Measurements from ENCODE around the gene OXLD1. TPM values are rescaled to one million over a fixed set of nuclear protein-coding genes. Genes with fewer than 3 reads are reported as not detected.

OXLD1 gene
- total RNA-seq, 1 experiment from 2014 or later, result 40.2 TPM

DNA sequence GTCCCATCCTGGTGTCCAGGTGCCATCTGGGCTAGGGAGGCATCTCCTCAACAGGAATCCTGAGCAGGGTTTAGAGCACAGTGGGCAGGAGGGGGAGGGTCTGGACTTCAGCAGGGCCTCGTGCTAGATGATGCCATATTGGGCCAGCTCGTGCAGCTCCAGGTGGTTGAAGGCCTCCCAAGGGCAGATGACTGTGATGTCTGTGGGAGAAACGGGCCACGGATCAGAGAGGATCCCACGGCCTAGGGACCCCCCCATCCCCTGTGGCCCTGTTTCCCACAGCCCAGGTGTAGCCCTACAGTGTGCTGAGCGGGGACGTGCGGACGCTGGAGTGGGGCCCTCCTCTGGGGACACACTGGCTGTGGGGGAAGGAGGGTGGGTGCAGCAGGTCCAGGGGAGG lies 15.5 kb downstream of the OXLD1 start:
- no peak for TF ChIP-seq EZH2 (IDR thresholded peaks at IDR 0.05; ENCODE audit: low read depth)
- TF ChIP-seq, protein P1, sequence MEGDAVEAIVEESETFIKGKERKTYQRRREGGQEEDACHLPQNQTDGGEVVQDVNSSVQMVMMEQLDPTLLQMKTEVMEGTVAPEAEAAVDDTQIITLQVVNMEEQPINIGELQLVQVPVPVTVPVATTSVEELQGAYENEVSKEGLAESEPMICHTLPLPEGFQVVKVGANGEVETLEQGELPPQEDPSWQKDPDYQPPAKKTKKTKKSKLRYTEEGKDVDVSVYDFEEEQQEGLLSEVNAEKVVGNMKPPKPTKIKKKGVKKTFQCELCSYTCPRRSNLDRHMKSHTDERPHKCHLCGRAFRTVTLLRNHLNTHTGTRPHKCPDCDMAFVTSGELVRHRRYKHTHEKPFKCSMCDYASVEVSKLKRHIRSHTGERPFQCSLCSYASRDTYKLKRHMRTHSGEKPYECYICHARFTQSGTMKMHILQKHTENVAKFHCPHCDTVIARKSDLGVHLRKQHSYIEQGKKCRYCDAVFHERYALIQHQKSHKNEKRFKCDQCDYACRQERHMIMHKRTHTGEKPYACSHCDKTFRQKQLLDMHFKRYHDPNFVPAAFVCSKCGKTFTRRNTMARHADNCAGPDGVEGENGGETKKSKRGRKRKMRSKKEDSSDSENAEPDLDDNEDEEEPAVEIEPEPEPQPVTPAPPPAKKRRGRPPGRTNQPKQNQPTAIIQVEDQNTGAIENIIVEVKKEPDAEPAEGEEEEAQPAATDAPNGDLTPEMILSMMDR (conservative IDR thresholded peaks at IDR 0.05), result no peak
- Histone ChIP-seq H3K4me1 (replicated peaks; ENCODE audit: insufficient read depth) (no peaks in the 10 kb centered on the region), H4K20me1 (ENCODE audit: insufficient read depth) (no peaks in the 10 kb centered on the region), H3K9me3 (ENCODE audit: insufficient read depth, low read depth) (no peaks in the 10 kb centered on the region), H2AFZ (no peak overlapping the region), H3K27me3 (ENCODE audit: insufficient read depth, low read depth) (no peaks in the 10 kb centered on the region), H3K36me3 (ENCODE audit: low read depth) (no peaks in the 10 kb centered on the region), H3K79me2 (ENCODE audit: low read depth) (no peaks in the 10 kb centered on the region), H3K4me2 (0 out of 2 replicates have a peak overlapping the region, but pooled peaks have one; percentile 28), H3K9me2 (ENCODE audit: insufficient read depth) (no peaks in the 10 kb centered on the region), H3K4me3 (no peak overlapping the region), H3F3A (ENCODE audit: insufficient read depth, low read depth) (no peaks in the 10 kb centered on the region), H3K27ac (no peak overlapping the region)
- no TSS peak for BruUV-seq (replicated peaks)
- DNase-seq, result no peak
- CTCF ChIA-PET, result no interaction called here
- POLR2A ChIA-PET (ENCODE audit: unreplicated experiment), result interaction anchor here (0.6 kb wide), 1 partner anchor 16 kb away, joined by 32 read pairs; the partner anchor contains the start of gene CCDC137
- intact Hi-C loops (cut with micrococcal nuclease; ENCODE audit: unreplicated experiment), result no loop called here

DNA sequence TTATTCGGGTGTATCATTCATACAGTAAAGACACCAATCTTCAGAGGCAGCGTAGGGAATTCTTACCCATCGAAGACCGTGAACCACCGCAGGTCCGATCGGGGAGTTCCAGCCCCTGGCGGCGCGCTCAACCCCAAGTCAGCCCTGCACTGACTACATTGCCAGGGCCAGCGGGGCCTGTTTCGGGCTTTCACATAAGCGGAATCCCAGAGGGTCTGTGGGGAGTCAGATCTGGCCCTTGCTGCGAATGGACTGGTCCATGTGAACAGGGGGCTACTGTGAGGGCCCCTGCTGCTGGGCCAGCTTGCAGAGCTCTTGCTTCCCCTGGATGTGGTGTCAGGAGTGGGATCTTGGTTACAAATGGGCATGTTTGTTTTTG lies 17.7 kb downstream of the OXLD1 start:
- Histone ChIP-seq H3K9me2 (ENCODE audit: insufficient read depth) (no peaks in the 10 kb centered on the region), H3K4me1 (replicated peaks; ENCODE audit: insufficient read depth) (no peaks in the 10 kb centered on the region), H3K9me3 (ENCODE audit: insufficient read depth, low read depth) (no peaks in the 10 kb centered on the region), H3F3A (ENCODE audit: insufficient read depth, low read depth) (no peaks in the 10 kb centered on the region), H3K4me3 (no peak overlapping the region), H3K36me3 (ENCODE audit: low read depth) (no peaks in the 10 kb centered on the region), H4K20me1 (ENCODE audit: insufficient read depth) (no peaks in the 10 kb centered on the region), H2AFZ (no peak overlapping the region), H3K79me2 (ENCODE audit: low read depth) (no peaks in the 10 kb centered on the region), H3K27me3 (ENCODE audit: insufficient read depth, low read depth) (no peaks in the 10 kb centered on the region), H3K27ac (no peak overlapping the region), H3K4me2 (no peak overlapping the region)
- intact Hi-C loops (cut with micrococcal nuclease; ENCODE audit: unreplicated experiment), result no loop called here
- TF ChIP-seq EZH2 (IDR thresholded peaks at IDR 0.05; ENCODE audit: low read depth), result no peak
- TF ChIP-seq, protein P1 (conservative IDR thresholded peaks at IDR 0.05), result no peak
- CTCF ChIA-PET, result no interaction called here
- POLR2A ChIA-PET (ENCODE audit: unreplicated experiment), result no interaction called here
- no TSS peak for BruUV-seq (replicated peaks)
- DNase-seq, result no peak

DNA sequence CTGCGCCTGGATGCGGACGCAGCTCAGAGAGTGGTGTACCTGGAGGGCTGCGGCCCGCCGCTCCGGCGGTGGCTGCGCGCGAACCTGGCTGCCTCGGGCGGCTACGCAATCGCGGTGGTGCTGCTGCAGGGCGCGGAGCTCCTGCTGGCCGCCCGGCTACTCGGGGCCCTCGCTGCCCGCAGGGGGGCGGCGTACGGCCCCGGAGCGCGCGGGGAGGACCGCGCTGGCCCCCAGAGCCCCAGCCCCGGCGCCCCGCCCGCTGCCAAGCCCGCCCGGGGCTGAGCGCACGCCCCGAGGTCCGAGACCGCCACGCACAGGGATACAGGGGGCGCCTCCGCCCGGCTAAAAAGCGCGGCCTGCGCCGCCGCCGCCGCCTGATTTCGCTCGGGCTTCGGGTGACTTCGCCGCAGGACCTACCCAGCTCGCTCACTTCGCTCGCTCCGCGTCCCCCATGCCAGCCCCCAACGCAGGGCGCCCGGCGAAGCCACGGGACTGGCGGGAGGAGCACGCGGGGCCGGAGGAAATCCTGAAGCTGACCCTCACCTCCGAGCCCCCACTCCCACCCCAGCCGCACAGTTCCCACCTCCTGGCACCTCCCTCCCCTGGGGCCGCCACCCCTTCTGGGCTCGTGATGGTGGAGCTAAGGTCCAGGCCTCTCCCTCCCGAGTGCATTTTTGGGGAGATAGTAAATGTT lies 18.2 kb downstream of the OXLD1 start:
- no peak overlapping the region for H3K4me2 ChIP-seq
- H3K36me3 ChIP-seq (ENCODE audit: low read depth), result no peaks in the 10 kb centered on the region
- intact Hi-C loops (cut with micrococcal nuclease; ENCODE audit: unreplicated experiment), result no loop called here
- ChIA-PET CTCF (no interaction called here), POLR2A (ENCODE audit: unreplicated experiment) (no interaction called here)
- no peaks in the 10 kb centered on the region for H4K20me1 ChIP-seq (ENCODE audit: insufficient read depth)
- TF ChIP-seq EZH2 (IDR thresholded peaks at IDR 0.05; ENCODE audit: low read depth), result no peak
- TF ChIP-seq, protein P1 (conservative IDR thresholded peaks at IDR 0.05), result no peak
- H3K27ac ChIP-seq, result no peak overlapping the region
- DNase-seq, result no peak
- no peaks in the 10 kb centered on the region for H3K79me2 ChIP-seq (ENCODE audit: low read depth)
- H3F3A ChIP-seq (ENCODE audit: insufficient read depth, low read depth), result no peaks in the 10 kb centered on the region
- no peaks in the 10 kb centered on the region for H3K9me2 ChIP-seq (ENCODE audit: insufficient read depth)
- H2AFZ ChIP-seq, result no peak overlapping the region
- no peaks in the 10 kb centered on the region for H3K27me3 ChIP-seq (ENCODE audit: insufficient read depth, low read depth)
- BruUV-seq (replicated peaks), result no TSS peak
- no peak overlapping the region for H3K4me3 ChIP-seq
- no peaks in the 10 kb centered on the region for H3K9me3 ChIP-seq (ENCODE audit: insufficient read depth, low read depth)
- H3K4me1 ChIP-seq (replicated peaks; ENCODE audit: insufficient read depth), result no peaks in the 10 kb centered on the region

All from PC-9 (cell line).